SU-DHL-6 (cell line): Measurements from ENCODE around the gene OXA1L.
"Not testable (repeated sequence)": the region's sequence is repeated elsewhere in the genome, so short reads cannot be mapped to it uniquely, and the experiment has no call there.

Experiments
- EZH2phosphoT487 ChIP-seq: fragments of 200-600 bp; sonication (generic), shearing (Covaris generic); conservative IDR thresholded peaks from 2 replicates; pipeline ENCODE4 v1.6.1; 2018; ENCODE audit warnings: mild to moderate bottlenecking, antibody characterized with exemption, low read length, moderate library complexity, mixed read lengths
- TF ChIP-seq, protein P1 (sequence below): fragments of 200-600 bp; sonication (generic); IDR thresholded peaks from one replicate; pipeline ENCODE4 v1.5.1; 2017; ENCODE audit warnings: antibody characterized with exemption, mild to moderate bottlenecking, low read length, moderate library complexity; ENCODE audit not compliant: insufficient read depth, poor library complexity, severe bottlenecking

DNA sequence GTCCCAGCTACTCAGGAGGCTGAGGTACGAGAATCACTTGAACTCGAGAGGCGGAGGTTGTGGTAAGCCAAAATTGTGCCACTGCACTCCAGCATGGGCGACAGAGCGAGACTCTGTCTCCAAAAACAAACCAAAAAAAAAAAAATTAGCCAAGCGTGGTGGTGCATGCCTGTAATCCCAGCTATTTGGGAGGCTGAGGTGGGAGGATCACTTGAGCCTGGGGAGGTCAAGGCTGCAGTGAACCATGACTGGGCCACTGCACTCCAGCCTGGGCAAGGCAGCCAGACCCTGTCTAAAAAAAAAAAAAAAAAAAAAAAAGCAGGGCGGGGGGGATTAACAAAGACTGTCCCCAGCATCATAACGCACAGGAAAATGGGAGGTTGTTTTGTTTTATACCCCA lies 10.4 kb downstream of the OXA1L start:
- TF ChIP-seq, protein P1, sequence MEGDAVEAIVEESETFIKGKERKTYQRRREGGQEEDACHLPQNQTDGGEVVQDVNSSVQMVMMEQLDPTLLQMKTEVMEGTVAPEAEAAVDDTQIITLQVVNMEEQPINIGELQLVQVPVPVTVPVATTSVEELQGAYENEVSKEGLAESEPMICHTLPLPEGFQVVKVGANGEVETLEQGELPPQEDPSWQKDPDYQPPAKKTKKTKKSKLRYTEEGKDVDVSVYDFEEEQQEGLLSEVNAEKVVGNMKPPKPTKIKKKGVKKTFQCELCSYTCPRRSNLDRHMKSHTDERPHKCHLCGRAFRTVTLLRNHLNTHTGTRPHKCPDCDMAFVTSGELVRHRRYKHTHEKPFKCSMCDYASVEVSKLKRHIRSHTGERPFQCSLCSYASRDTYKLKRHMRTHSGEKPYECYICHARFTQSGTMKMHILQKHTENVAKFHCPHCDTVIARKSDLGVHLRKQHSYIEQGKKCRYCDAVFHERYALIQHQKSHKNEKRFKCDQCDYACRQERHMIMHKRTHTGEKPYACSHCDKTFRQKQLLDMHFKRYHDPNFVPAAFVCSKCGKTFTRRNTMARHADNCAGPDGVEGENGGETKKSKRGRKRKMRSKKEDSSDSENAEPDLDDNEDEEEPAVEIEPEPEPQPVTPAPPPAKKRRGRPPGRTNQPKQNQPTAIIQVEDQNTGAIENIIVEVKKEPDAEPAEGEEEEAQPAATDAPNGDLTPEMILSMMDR: not testable (repeated sequence)
- TF ChIP-seq EZH2phosphoT487: not testable (repeated sequence)
